CD4-positive, CD25-positive, alpha-beta regulatory T cell (primary cell): ENCODE results near the gene S100A13. TPM values are rescaled to one million over a fixed set of nuclear protein-coding genes. Genes with fewer than 3 reads are reported as not detected.

Experiments used
- ATAC-seq, 2 donors: fragments of 150-1000 bp; cut with Tn5 transposase; one replicate each; pipeline ENCODE4 v1.10.0; 2021; ENCODE audit warnings: low read depth in 2 of 2, moderate number of reproducible peaks in 2 of 2, moderate library complexity in 1 of 2
- DNase-seq, 3 donors: peaks; one replicate each; pipeline versions ENCODE4 v3.0.0 to v3.0.0-alpha.2; 2012 to 2022; ENCODE audit warnings: mixed read lengths in 1 of 3
- H3K27ac ChIP-seq: one replicate; pipeline ENCODE4 v1.7.0; 2013; ENCODE audit warnings: mild to moderate bottlenecking, low read length; ENCODE audit not compliant: insufficient read depth, poor library complexity, severe bottlenecking
- H3K27me3 ChIP-seq: one replicate; pipeline ENCODE4 v1.7.0; 2013; ENCODE audit warnings: low read length; ENCODE audit not compliant: control insufficient read depth, insufficient read depth
- H3K36me3 ChIP-seq: one replicate; pipeline ENCODE4 v1.7.0; 2013; ENCODE audit warnings: mild to moderate bottlenecking, low read length, moderate library complexity; ENCODE audit not compliant: control insufficient read depth, insufficient read depth
- H3K4me1 ChIP-seq: 2 replicates; pipeline ENCODE4 v1.7.0; 2013; ENCODE audit warnings: mild to moderate bottlenecking, low read length; ENCODE audit not compliant: insufficient read depth, control insufficient read depth, poor library complexity, severe bottlenecking
- H3K4me3 ChIP-seq: one replicate; pipeline ENCODE4 v1.7.0; 2013; ENCODE audit warnings: low read depth, mild to moderate bottlenecking, low read length, moderate library complexity
- H3K9me3 ChIP-seq, 2 experiments: 1 replicate in 1 of 2; 2 replicates in 1 of 2; pipeline ENCODE4 v1.7.0; 2013; ENCODE audit warnings: low read length in 2 of 2, mild to moderate bottlenecking in 1 of 2, moderate library complexity in 1 of 2; ENCODE audit not compliant: control insufficient read depth in 2 of 2
- H3K27ac Mint-ChIP-seq, 3 donors: one replicate each; pipeline ENCODE4 v1.8.0; 2020 to 2022; ENCODE audit warnings: mild to moderate bottlenecking in 3 of 3, mixed read lengths in 3 of 3, moderate library complexity in 2 of 3
- H3K27me3 Mint-ChIP-seq: one replicate; pipeline ENCODE4 v1.8.0; 2022; ENCODE audit warnings: mild to moderate bottlenecking, mixed read lengths
- H3K36me3 Mint-ChIP-seq: one replicate; pipeline ENCODE4 v1.8.0; 2020; ENCODE audit warnings: mixed read lengths
- H3K4me1 Mint-ChIP-seq, 4 donors: one replicate each; pipeline ENCODE4 v1.8.0; 2020 to 2022; ENCODE audit warnings: mixed read lengths in 4 of 4, mild to moderate bottlenecking in 1 of 4
- H3K4me3 Mint-ChIP-seq, 4 donors: one replicate each; pipeline ENCODE4 v1.8.0; 2020 to 2022; ENCODE audit warnings: mild to moderate bottlenecking in 4 of 4, mixed read lengths in 4 of 4, moderate library complexity in 3 of 4
- H3K9me3 Mint-ChIP-seq, 7 donors: one replicate each; pipeline ENCODE4 v1.8.0; 2020 to 2022; ENCODE audit warnings: mixed read lengths in 7 of 7, mild to moderate bottlenecking in 3 of 7, moderate library complexity in 2 of 7
- polyA plus RNA-seq, 4 donors: library from polyadenylated mRNA; unstranded; fragments of 300-500 nt; fragmentation: Illumina TruSeq; gene quantifications; one replicate each; pipeline ENCODE4 v1.2.3, GENCODE V29; 2021
- total RNA-seq: library from RNA; stranded (reverse); gene quantifications from one replicate; pipeline ENCODE4 v1.2.3, GENCODE V29; 2022

S100A13 gene
- total and polyA plus RNA-seq, 5 donors from 2014 or later: 0.41 to 6.4 (median 1.8) TPM

- DNase-seq (no peak), ATAC-seq (no peak)
- H3K4me1 Mint-ChIP-seq: peaks cover 3 to 26% (median 9%) of the 10 kb centered on the region in 4 donors
- Histone ChIP-seq H3K27me3 (no peaks in the 10 kb centered on the region), H3K36me3 (no peaks in the 10 kb centered on the region), H3K9me3 (no peaks in the 10 kb centered on the region), H3K27ac (no peak overlapping the region), H3K4me3 (no peak overlapping the region), H3K4me1 (no peaks in the 10 kb centered on the region)
- H3K9me3 Mint-ChIP-seq: no peaks in the 10 kb centered on the region
- no peak overlapping the region for H3K4me3 Mint-ChIP-seq
- no peak overlapping the region for H3K27ac Mint-ChIP-seq
- H3K27me3 Mint-ChIP-seq: peaks cover 6% of the 10 kb centered on the region
- H3K36me3 Mint-ChIP-seq: peaks cover 6% of the 10 kb centered on the region
Measured at GRCh38 chr1:153629343-153629665, 2.0 kb upstream of the S100A13 start.

DNA sequence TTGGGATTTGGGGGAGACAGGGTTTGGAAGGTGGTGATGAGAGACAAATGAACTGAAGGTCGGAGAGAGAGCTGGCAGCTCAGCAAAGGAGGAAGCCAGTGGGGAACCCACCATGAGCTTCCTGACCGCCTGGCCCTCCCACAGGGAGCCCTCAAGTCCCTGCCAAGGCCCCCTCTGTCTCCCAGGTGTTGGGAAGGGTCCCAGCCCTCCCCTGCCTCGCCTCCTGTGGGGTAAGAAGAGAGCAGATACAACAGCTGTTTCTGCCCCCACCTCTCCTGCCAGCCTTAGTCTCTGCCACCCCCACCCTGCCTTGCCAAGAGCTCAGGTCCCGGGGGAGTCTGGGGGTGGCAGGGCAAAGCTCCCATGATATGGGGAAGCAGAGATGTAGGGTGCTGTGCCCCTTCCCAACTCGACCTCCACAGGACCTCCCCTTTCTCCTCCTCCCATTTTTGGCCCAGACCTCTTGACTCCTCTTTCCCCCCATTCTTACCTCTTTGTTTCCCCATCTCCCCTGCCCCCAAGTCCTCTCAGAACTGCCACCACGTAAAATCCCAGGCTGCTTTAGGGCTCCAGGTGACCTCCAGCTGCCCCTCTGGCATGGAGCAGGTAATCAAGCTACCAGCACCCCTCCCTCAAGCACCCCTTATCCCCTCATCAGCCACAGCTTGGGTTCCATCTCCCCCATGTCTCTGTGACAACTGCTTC lies 1.5 kb upstream of the S100A13 start:
- Histone ChIP-seq H3K9me3 (no peaks in the 10 kb centered on the region), H3K27ac (no peak overlapping the region), H3K4me1 (no peaks in the 10 kb centered on the region), H3K4me3 (no peak overlapping the region), H3K27me3 (no peaks in the 10 kb centered on the region), H3K36me3 (no peaks in the 10 kb centered on the region)
- H3K9me3 Mint-ChIP-seq: no peaks in the 10 kb centered on the region
- no peak overlapping the region for H3K4me3 Mint-ChIP-seq
- DNase-seq: no peak
- ATAC-seq: no peak
- peaks cover 2% of the 10 kb centered on the region for H3K27me3 Mint-ChIP-seq
- H3K4me1 Mint-ChIP-seq: peaks cover 3 to 21% (median 7%) of the 10 kb centered on the region in 4 donors
- H3K27ac Mint-ChIP-seq: peak overlapping the region in 1 of 3 donors; percentile 25
- peaks cover 6% of the 10 kb centered on the region for H3K36me3 Mint-ChIP-seq

DNA sequence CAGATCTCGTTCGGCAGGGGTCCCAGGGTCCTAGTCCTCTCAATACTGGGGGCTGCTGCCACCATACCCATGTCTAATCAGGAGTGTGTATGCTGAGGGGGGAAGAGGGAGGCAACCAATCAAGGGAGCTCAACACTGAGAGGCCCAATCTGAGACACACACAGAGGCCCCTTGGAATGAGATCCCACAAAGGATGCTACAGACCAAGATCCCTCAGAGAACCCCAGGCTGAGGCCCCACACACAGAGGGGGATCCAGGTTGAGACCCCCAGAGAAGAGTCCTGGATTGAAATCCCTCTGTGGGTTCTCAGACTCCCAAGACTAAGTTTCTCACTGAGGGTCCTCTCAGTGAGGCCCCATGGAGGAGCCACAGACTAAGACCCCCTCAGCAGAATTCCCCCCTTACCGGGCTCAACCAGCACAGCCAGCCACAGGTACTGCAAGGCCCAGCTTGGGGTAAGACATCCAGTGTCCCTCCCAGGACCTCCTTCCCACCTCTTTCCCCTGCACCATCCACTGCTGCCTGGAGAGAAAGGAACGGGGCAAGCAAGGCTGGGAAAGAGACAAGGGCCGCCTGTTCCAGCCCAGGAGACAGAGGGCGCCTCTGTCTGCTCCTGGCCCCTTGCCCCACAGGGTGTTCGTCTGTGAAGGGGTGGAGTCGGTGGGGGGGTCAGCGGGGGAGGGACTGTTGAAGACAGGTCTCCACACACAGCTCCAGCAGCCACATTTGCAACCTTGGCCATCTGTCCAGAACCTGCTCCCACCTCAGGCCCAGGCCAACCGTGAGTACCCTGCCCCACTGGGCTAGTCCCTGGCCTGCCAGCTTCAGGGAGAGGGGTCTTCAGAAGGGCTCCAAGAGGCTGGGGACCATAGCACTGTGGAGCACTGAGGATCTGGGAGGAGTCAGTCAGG lies 666 bp upstream of the S100A13 start, which contains the start of gene S100A1:
TSS of gene S100A1 (plus strand) at position 720 of the 912 bp plus-strand sequence. CDS start 2,088 bp downstream, outside the sequence.
- no peaks in the 10 kb centered on the region for H3K9me3 ChIP-seq
- H3K4me3 ChIP-seq: no peak within 1 kb of the TSS
- peaks cover 8% of the 10 kb centered on the region for H3K36me3 Mint-ChIP-seq
- peak within 1 kb of the TSS in 1 of 3 donors; percentile 25 for H3K27ac Mint-ChIP-seq
- H3K4me3 Mint-ChIP-seq: no peak within 1 kb of the TSS
- no peaks in the 10 kb centered on the region for H3K9me3 Mint-ChIP-seq
- H3K4me1 ChIP-seq: no peaks in the 10 kb centered on the region
- H3K4me1 Mint-ChIP-seq: peaks cover 0 to 16% (median 3%) of the 10 kb centered on the region in 4 donors
- ATAC-seq (no peak), DNase-seq (no peak)
- no peaks in the 10 kb centered on the region for H3K27me3 ChIP-seq
- H3K27me3 Mint-ChIP-seq: no peaks in the 10 kb centered on the region
- H3K27ac ChIP-seq: no peak within 1 kb of the TSS
- no peaks in the 10 kb centered on the region for H3K36me3 ChIP-seq

GRCh38 chr1:153626477-153626903 lies 815 bp downstream of the S100A13 start:
- DNase-seq (no peak), ATAC-seq (no peak)
- H3K36me3 ChIP-seq: no peaks in the 10 kb centered on the region
- H3K27ac Mint-ChIP-seq: peak overlapping the region in 1 of 3 donors; percentile 55
- H3K4me3 Mint-ChIP-seq: no peak overlapping the region
- H3K27me3 ChIP-seq: no peaks in the 10 kb centered on the region
- no peaks in the 10 kb centered on the region for H3K9me3 ChIP-seq
- no peaks in the 10 kb centered on the region for H3K4me1 ChIP-seq
- peaks cover 0 to 14% (median 1%) of the 10 kb centered on the region in 4 donors for H3K4me1 Mint-ChIP-seq
- H3K9me3 Mint-ChIP-seq: no peaks in the 10 kb centered on the region
- H3K27me3 Mint-ChIP-seq: no peaks in the 10 kb centered on the region
- peaks cover 8% of the 10 kb centered on the region for H3K36me3 Mint-ChIP-seq
- no peak overlapping the region for H3K27ac ChIP-seq
- H3K4me3 ChIP-seq: no peak overlapping the region

- Mint-ChIP-seq H3K4me1 (peaks cover 0 to 5% (median 1%) of the 10 kb centered on the region in 4 donors), H3K27ac (no peak overlapping the region), H3K9me3 (no peaks in the 10 kb centered on the region), H3K4me3 (no peak overlapping the region), H3K27me3 (no peaks in the 10 kb centered on the region), H3K36me3 (peaks cover 8% of the 10 kb centered on the region)
- H3K9me3 ChIP-seq: no peaks in the 10 kb centered on the region
- H3K4me1 ChIP-seq: no peaks in the 10 kb centered on the region
- H3K27me3 ChIP-seq: no peaks in the 10 kb centered on the region
- ATAC-seq (no peak), DNase-seq (no peak)
- no peaks in the 10 kb centered on the region for H3K36me3 ChIP-seq
- no peak overlapping the region for H3K27ac ChIP-seq
- no peak overlapping the region for H3K4me3 ChIP-seq
Measured at GRCh38 chr1:153624965-153625611, 2.2 kb downstream of the S100A13 start.

DNA sequence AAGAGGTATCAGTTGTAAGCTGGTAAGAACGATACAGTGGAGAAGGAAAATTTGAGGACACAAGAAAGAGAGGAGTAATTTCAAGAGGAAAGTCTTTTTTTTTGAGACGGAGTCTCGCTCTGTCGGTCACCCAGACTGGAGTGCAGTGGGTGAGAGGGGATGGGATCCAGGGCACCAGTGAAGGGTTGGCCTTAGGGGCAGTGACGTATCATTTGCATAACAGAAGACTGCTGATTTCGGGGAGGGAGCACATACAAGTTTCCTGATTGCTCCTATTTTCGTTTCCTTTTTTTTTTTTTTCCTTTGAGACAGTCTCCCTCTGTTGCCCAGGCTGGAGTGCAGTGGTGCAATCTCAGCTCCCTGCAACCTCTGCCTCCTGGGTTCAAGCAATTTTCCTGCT lies 4.2 kb downstream of the S100A13 start:
- Histone ChIP-seq H3K27me3 (no peaks in the 10 kb centered on the region), H3K9me3 (no peaks in the 10 kb centered on the region), H3K4me1 (no peaks in the 10 kb centered on the region), H3K27ac (no peak overlapping the region), H3K36me3 (no peaks in the 10 kb centered on the region), H3K4me3 (no peak overlapping the region)
- Mint-ChIP-seq H3K4me3 (peak overlapping the region in 1 of 4 donors; percentile 47), H3K4me1 (peaks cover 0 to 5% (median 1%) of the 10 kb centered on the region in 4 donors), H3K27me3 (no peaks in the 10 kb centered on the region), H3K36me3 (peaks cover 8% of the 10 kb centered on the region), H3K27ac (no peak overlapping the region), H3K9me3 (no peaks in the 10 kb centered on the region)
- DNase-seq: no peak
- ATAC-seq: no peak

GRCh38 chr1:153619171-153619570 lies 8.1 kb downstream of the S100A13 start:
- no peak overlapping the region for H3K4me3 Mint-ChIP-seq
- peaks cover 0 to 6% (median 0%) of the 10 kb centered on the region in 4 donors for H3K4me1 Mint-ChIP-seq
- no peaks in the 10 kb centered on the region for H3K36me3 ChIP-seq
- H3K4me1 ChIP-seq: no peaks in the 10 kb centered on the region
- H3K27ac Mint-ChIP-seq: no peak overlapping the region
- H3K27ac ChIP-seq: no peak overlapping the region
- no peaks in the 10 kb centered on the region for H3K27me3 ChIP-seq
- DNase-seq (no peak), ATAC-seq (no peak)
- no peaks in the 10 kb centered on the region for H3K27me3 Mint-ChIP-seq
- no peaks in the 10 kb centered on the region for H3K9me3 ChIP-seq
- H3K4me3 ChIP-seq: no peak overlapping the region
- H3K9me3 Mint-ChIP-seq: no peaks in the 10 kb centered on the region
- H3K36me3 Mint-ChIP-seq: peaks cover 6% of the 10 kb centered on the region
